Activated T-helper 1 cell treated with anti-CD3 and anti-CD28 coated beads, Interleukin-12 subunit alpha, Interleukin-12 subunit beta, Interleukin-2, Interleukin-4 antibody, amounts not matched to agents 30 ng/mL and 10 ng/mL and 1 ng/mL, durations not matched to agents 14 hours and 24 hours and 36 hours (primary cell): ENCODE measurements around the gene CHID1. TPM values are rescaled to one million over a fixed set of nuclear protein-coding genes. Genes with fewer than 3 reads are reported as not detected.

Source experiments
- DNase-seq: peaks from one replicate; pipeline ENCODE4 v3.0.0; 2021; ENCODE audit warnings: low spot score
- H3K27ac Mint-ChIP-seq: one replicate; pipeline ENCODE4 v1.8.0; 2021; ENCODE audit warnings: mild to moderate bottlenecking, mixed read lengths
- H3K27me3 Mint-ChIP-seq: one replicate; pipeline ENCODE4 v1.8.0; 2022; ENCODE audit warnings: mild to moderate bottlenecking, moderate library complexity, mixed read lengths; ENCODE audit not compliant: insufficient read depth
- H3K36me3 Mint-ChIP-seq: one replicate; pipeline ENCODE4 v1.8.0; 2021; ENCODE audit warnings: low read depth, mixed read lengths
- H3K4me1 Mint-ChIP-seq: one replicate; pipeline ENCODE4 v1.8.0; 2021; ENCODE audit warnings: low read depth, mixed read lengths
- H3K4me3 Mint-ChIP-seq: one replicate; pipeline ENCODE4 v1.8.0; 2021; ENCODE audit warnings: mild to moderate bottlenecking, moderate library complexity, mixed read lengths
- H3K9me3 Mint-ChIP-seq: one replicate; pipeline ENCODE4 v1.8.0; 2021; ENCODE audit warnings: mixed read lengths
- intact Hi-C: fragments of 100-400 bp; cut with micrococcal nuclease; formaldehyde crosslinking; loops from one replicate; pipeline ENCODE4 v1.15.1; 2024
- total RNA-seq: library from RNA; stranded (reverse); gene quantifications from 2 replicates; pipeline ENCODE4 v1.2.3, GENCODE V29; 2022

CHID1 gene
- total RNA-seq, 1 donor from 2014 or later, result 110 TPM

- H3K36me3 Mint-ChIP-seq, result peaks cover 6% of the 10 kb centered on the region
- intact Hi-C loops, result loop anchor here (1.0 to 5.0 kb wide), 5 partner anchors 13 to 660 kb away; partner anchors contain the start of genes AP2A2, DUSP8, POLR2L and TSPAN4
- H3K4me3 Mint-ChIP-seq, result peak overlapping the region; percentile 94
- peak overlapping the region; percentile 93 for H3K27ac Mint-ChIP-seq
- H3K9me3 Mint-ChIP-seq, result no peaks in the 10 kb centered on the region
- H3K4me1 Mint-ChIP-seq, result peaks cover 18% of the 10 kb centered on the region
- no peaks in the 10 kb centered on the region for H3K27me3 Mint-ChIP-seq
- no peak for DNase-seq
Observed at GRCh38 chr11:911890-912219, 1.2 kb upstream of the CHID1 start.

- Mint-ChIP-seq H3K36me3 (peaks cover 6% of the 10 kb centered on the region), H3K9me3 (no peaks in the 10 kb centered on the region), H3K27ac (peak overlapping the region; percentile 93), H3K4me3 (peak overlapping the region; percentile 94), H3K27me3 (no peaks in the 10 kb centered on the region), H3K4me1 (peaks cover 18% of the 10 kb centered on the region)
- peak; percentile 21 for DNase-seq
- intact Hi-C loops, result loop anchor here (1.0 to 5.0 kb wide), 5 partner anchors 14 to 661 kb away; partner anchors contain the start of genes AP2A2, DUSP8, POLR2L and TSPAN4
Observed at GRCh38 chr11:911031-911889, 650 bp upstream of the CHID1 start.

- DNase-seq, result no peak
- Mint-ChIP-seq H3K36me3 (peaks cover 8% of the 10 kb centered on the region), H3K9me3 (no peaks in the 10 kb centered on the region), H3K27me3 (no peaks in the 10 kb centered on the region), H3K4me3 (peak overlapping the region; percentile 96), H3K27ac (peak overlapping the region; percentile 84), H3K4me1 (peaks cover 18% of the 10 kb centered on the region)
- intact Hi-C loops, result loop anchor here (1.0 to 5.0 kb wide), 5 partner anchors 67 to 662 kb away; partner anchors contain the start of genes DUSP8, POLR2L, RPLP2 and TSPAN4
Observed at GRCh38 chr11:910044-910588, 494 bp downstream of the CHID1 start.

- H3K4me1 Mint-ChIP-seq, result peaks cover 18% of the 10 kb centered on the region
- H3K4me3 Mint-ChIP-seq, result peak overlapping the region; percentile 96
- peak overlapping the region; percentile 34 for H3K27ac Mint-ChIP-seq
- H3K9me3 Mint-ChIP-seq, result no peaks in the 10 kb centered on the region
- intact Hi-C loops, result no loop called here
- no peak for DNase-seq
- H3K27me3 Mint-ChIP-seq, result no peaks in the 10 kb centered on the region
- H3K36me3 Mint-ChIP-seq, result peaks cover 8% of the 10 kb centered on the region
Observed at GRCh38 chr11:909406-909805, 1.2 kb downstream of the CHID1 start.

GRCh38 chr11:908273-908672, 2.3 kb downstream of the CHID1 start:
- Mint-ChIP-seq H3K27me3 (no peaks in the 10 kb centered on the region), H3K4me1 (peaks cover 18% of the 10 kb centered on the region), H3K36me3 (peaks cover 13% of the 10 kb centered on the region), H3K27ac (no peak overlapping the region), H3K4me3 (peak overlapping the region; percentile 51), H3K9me3 (no peaks in the 10 kb centered on the region)
- intact Hi-C loops, result no loop called here
- no peak for DNase-seq

- Mint-ChIP-seq H3K4me1 (peaks cover 18% of the 10 kb centered on the region), H3K4me3 (peak overlapping the region; percentile 51), H3K27ac (no peak overlapping the region), H3K27me3 (no peaks in the 10 kb centered on the region), H3K9me3 (no peaks in the 10 kb centered on the region), H3K36me3 (peaks cover 19% of the 10 kb centered on the region)
- DNase-seq, result no peak
- intact Hi-C loops, result no loop called here
Observed at GRCh38 chr11:907668-908067, 2.9 kb downstream of the CHID1 start.

- intact Hi-C loops, result no loop called here
- Mint-ChIP-seq H3K4me3 (no peak overlapping the region), H3K4me1 (peaks cover 19% of the 10 kb centered on the region), H3K9me3 (no peaks in the 10 kb centered on the region), H3K27me3 (no peaks in the 10 kb centered on the region), H3K36me3 (peaks cover 31% of the 10 kb centered on the region), H3K27ac (no peak overlapping the region)
- DNase-seq, result no peak
Observed at GRCh38 chr11:905952-906351, 4.7 kb downstream of the CHID1 start.

GRCh38 chr11:904380-904779, 6.2 kb downstream of the CHID1 start:
- intact Hi-C loops, result no loop called here
- no peak for DNase-seq
- no peak overlapping the region for H3K4me3 Mint-ChIP-seq
- peaks cover 33% of the 10 kb centered on the region for H3K36me3 Mint-ChIP-seq
- H3K27ac Mint-ChIP-seq, result no peak overlapping the region
- H3K27me3 Mint-ChIP-seq, result no peaks in the 10 kb centered on the region
- H3K9me3 Mint-ChIP-seq, result no peaks in the 10 kb centered on the region
- peaks cover 18% of the 10 kb centered on the region for H3K4me1 Mint-ChIP-seq

GRCh38 chr11:901452-902061, 9.1 kb downstream of the CHID1 start:
- H3K27me3 Mint-ChIP-seq, result no peaks in the 10 kb centered on the region
- H3K36me3 Mint-ChIP-seq, result peaks cover 27% of the 10 kb centered on the region
- H3K27ac Mint-ChIP-seq, result no peak overlapping the region
- peaks cover 6% of the 10 kb centered on the region for H3K4me1 Mint-ChIP-seq
- intact Hi-C loops, result no loop called here
- H3K4me3 Mint-ChIP-seq, result no peak overlapping the region
- DNase-seq, result no peak
- no peaks in the 10 kb centered on the region for H3K9me3 Mint-ChIP-seq

GRCh38 chr11:900545-900944, 10.1 kb downstream of the CHID1 start:
- no peak overlapping the region for H3K27ac Mint-ChIP-seq
- peaks cover 6% of the 10 kb centered on the region for H3K4me1 Mint-ChIP-seq
- H3K36me3 Mint-ChIP-seq, result peaks cover 26% of the 10 kb centered on the region

GRCh38 chr11:899724-900123, 10.9 kb downstream of the CHID1 start:
- Mint-ChIP-seq H3K4me3 (no peak overlapping the region), H3K27me3 (no peaks in the 10 kb centered on the region), H3K9me3 (no peaks in the 10 kb centered on the region), H3K27ac (no peak overlapping the region), H3K36me3 (peaks cover 25% of the 10 kb centered on the region), H3K4me1 (peaks cover 6% of the 10 kb centered on the region)
- intact Hi-C loops, result no loop called here
- DNase-seq, result no peak

More at GRCh38 chr11:900545-900944, 10.1 kb downstream of the CHID1 start:
- intact Hi-C loops, result no loop called here
- Mint-ChIP-seq H3K27me3 (no peaks in the 10 kb centered on the region), H3K4me3 (no peak overlapping the region), H3K9me3 (no peaks in the 10 kb centered on the region)
- DNase-seq, result no peak

- Mint-ChIP-seq H3K36me3 (peaks cover 20% of the 10 kb centered on the region), H3K27ac (no peak overlapping the region), H3K9me3 (no peaks in the 10 kb centered on the region), H3K4me3 (no peak overlapping the region), H3K27me3 (no peaks in the 10 kb centered on the region), H3K4me1 (peaks cover 6% of the 10 kb centered on the region)
- no peak for DNase-seq
- intact Hi-C loops, result no loop called here
Observed at GRCh38 chr11:898540-899190, 11.9 kb downstream of the CHID1 start.

- H3K27me3 Mint-ChIP-seq, result no peaks in the 10 kb centered on the region
- no peak for DNase-seq
- H3K4me3 Mint-ChIP-seq, result no peak overlapping the region
- no peaks in the 10 kb centered on the region for H3K9me3 Mint-ChIP-seq
- no peak overlapping the region for H3K27ac Mint-ChIP-seq
- intact Hi-C loops, result no loop called here
- peaks cover 6% of the 10 kb centered on the region for H3K4me1 Mint-ChIP-seq
- H3K36me3 Mint-ChIP-seq, result peaks cover 19% of the 10 kb centered on the region
Observed at GRCh38 chr11:898143-898511, 12.5 kb downstream of the CHID1 start.
